Measurements from ENCODE around the gene TPP2. TPM values are rescaled to one million over a fixed set of nuclear protein-coding genes. Genes with fewer than 3 reads are reported as not detected.

The TPP2 gene
- total RNA-seq, 4 donors from 2014 or later: 19.9 to 39.9 (median 25.1) TPM

- no peak for DNase-seq
- Histone ChIP-seq H3K27me3 (no peaks in the 10 kb centered on the region), H3K27ac (no peak overlapping the region), H3K4me1 (peaks cover 0 to 37% (median 0%) of the 10 kb centered on the region in 3 donors), H3K4me3 (no peak overlapping the region), H3K9me3 (no peaks in the 10 kb centered on the region), H3K36me3 (peaks cover 0 to 65% (median 0%) of the 10 kb centered on the region in 3 donors)
- intact Hi-C loops (cut with DNase I): no loop called here
- 88 to 92% methylated on average over 3 of the region's 3 CpGs for WGBS, 2 donors
- TF ChIP-seq POLR2A (IDR thresholded peaks at IDR 0.05): no peak
- TF ChIP-seq CTCF (IDR thresholded peaks at IDR 0.05): no peak
These were observed 53.7 kb downstream of the TPP2 start for GRCh38 chr13:102650444-102650843.

- Histone ChIP-seq H3K27ac (peak overlapping the region in 2 of 4 donors; percentile 28 to 37), H3K36me3 (peaks cover 0 to 59% (median 0%) of the 10 kb centered on the region in 3 donors), H3K4me3 (no peak overlapping the region), H3K9me3 (no peaks in the 10 kb centered on the region), H3K27me3 (no peaks in the 10 kb centered on the region), H3K4me1 (peaks cover 0 to 44% (median 0%) of the 10 kb centered on the region in 3 donors)
- TF ChIP-seq CTCF (IDR thresholded peaks at IDR 0.05): no peak
- no peak for TF ChIP-seq POLR2A (IDR thresholded peaks at IDR 0.05)
- intact Hi-C loops (cut with DNase I): no loop called here
- no peak for DNase-seq
These were observed 54.6 kb downstream of the TPP2 start for GRCh38 chr13:102651392-102651791.

- Histone ChIP-seq H3K4me3 (no peak overlapping the region), H3K27me3 (no peaks in the 10 kb centered on the region), H3K36me3 (peaks cover 0 to 57% (median 0%) of the 10 kb centered on the region in 3 donors), H3K9me3 (no peaks in the 10 kb centered on the region), H3K27ac (peak overlapping the region in 3 of 4 donors; percentile 11 to 37 (median 28)), H3K4me1 (peaks cover 0 to 44% (median 0%) of the 10 kb centered on the region in 3 donors)
- TF ChIP-seq CTCF (IDR thresholded peaks at IDR 0.05) (no peak), POLR2A (IDR thresholded peaks at IDR 0.05) (no peak)
- WGBS, 2 donors: 43 to 51% methylated on average over 5 of the region's 5 CpGs
- intact Hi-C loops (cut with DNase I): no loop called here
- no peak for DNase-seq
These were observed 55.1 kb downstream of the TPP2 start for GRCh38 chr13:102651892-102652291.

GRCh38 chr13:102654756-102655155, 58.0 kb downstream of the TPP2 start:
- peak overlapping the region in 1 of 4 donors; percentile 8 for H3K27ac ChIP-seq
- intact Hi-C loops (cut with DNase I): no loop called here
- H3K9me3 ChIP-seq: peaks cover 0 to 8% (median 0%) of the 10 kb centered on the region in 3 donors
- no peaks in the 10 kb centered on the region for H3K27me3 ChIP-seq
- H3K36me3 ChIP-seq: peaks cover 0 to 52% (median 6%) of the 10 kb centered on the region in 3 donors
- H3K4me1 ChIP-seq: peaks cover 0 to 44% (median 0%) of the 10 kb centered on the region in 3 donors
- 68 to 73% methylated on average over 2 of the region's 2 CpGs for WGBS, 2 donors
- no peak overlapping the region for H3K4me3 ChIP-seq
- no peak for TF ChIP-seq POLR2A (IDR thresholded peaks at IDR 0.05)
- no peak for TF ChIP-seq CTCF (IDR thresholded peaks at IDR 0.05)
- no peak for DNase-seq

GRCh38 chr13:102657630-102658029, 60.8 kb downstream of the TPP2 start:
- peaks cover 0 to 26% (median 0%) of the 10 kb centered on the region in 3 donors for H3K4me1 ChIP-seq
- H3K9me3 ChIP-seq: peaks cover 0 to 8% (median 0%) of the 10 kb centered on the region in 3 donors
- peaks cover 0 to 60% (median 6%) of the 10 kb centered on the region in 3 donors for H3K36me3 ChIP-seq
- DNase-seq: no peak
- intact Hi-C loops (cut with DNase I): no loop called here
- no peak overlapping the region for H3K4me3 ChIP-seq
- H3K27me3 ChIP-seq: no peaks in the 10 kb centered on the region
- TF ChIP-seq POLR2A (IDR thresholded peaks at IDR 0.05): no peak
- TF ChIP-seq CTCF (IDR thresholded peaks at IDR 0.05): peak in 2 of 6 experiments; percentile 22 to 42
- no peak overlapping the region for H3K27ac ChIP-seq
- 83 to 85% methylated on average over 6 of the region's 6 CpGs for WGBS, 2 donors

Measured in esophagus squamous epithelium (tissue), 5 donors.